HL-60 (cell line): Measurements from ENCODE around the gene PROSER2.

Experiments
- DNase-seq, 2 experiments: peaks; one replicate each; pipeline ENCODE4 v3.0.0-alpha.2; 2010 to 2020; ENCODE audit warnings: low read depth in 1 of 2, low spot score in 1 of 2
- H3K27ac ChIP-seq: fragments of 250-450 bp; sonication (Bioruptor Pico); replicated peaks from 2 replicates; pipeline ENCODE4 v1.5.1; 2020; ENCODE audit warnings: mild to moderate bottlenecking, moderate library complexity
- H3K27me3 ChIP-seq: fragments of 250-450 bp; sonication (Bioruptor Pico); 2 replicates; pipeline ENCODE4 v1.5.1; 2021; ENCODE audit warnings: mild to moderate bottlenecking, moderate library complexity; ENCODE audit not compliant: insufficient read depth, poor library complexity, severe bottlenecking
- H3K4me3 ChIP-seq: replicated peaks from 2 replicates; pipeline ENCODE4 v1.5.1; 2011; ENCODE audit warnings: mild to moderate bottlenecking, control low read depth, low read length; ENCODE audit not compliant: insufficient read depth
- GABPA ChIP-seq: IDR thresholded peaks from 2 replicates; pipeline ENCODE4 v1.6.1; 2012; ENCODE audit warnings: low read depth
- POLR2AphosphoS5 ChIP-seq: IDR thresholded peaks from 2 replicates; pipeline ENCODE4 v1.6.1; 2012; ENCODE audit warnings: low read depth
- SPI1 ChIP-seq: IDR thresholded peaks from 2 replicates; pipeline ENCODE4 v1.6.1; 2012; ENCODE audit warnings: low read depth, mild to moderate bottlenecking, borderline replicate concordance
- TF ChIP-seq, protein P1 (sequence below): IDR thresholded peaks from 2 replicates; pipeline ENCODE4 v1.6.1; 2012; ENCODE audit warnings: low read depth; ENCODE audit not compliant: insufficient replicate concordance
- TF ChIP-seq, protein P2 (sequence below): IDR thresholded peaks from one replicate; pipeline ENCODE4 v1.5.1; 2011; ENCODE audit warnings: low read length, control low read depth, inconsistent platforms; ENCODE audit not compliant: insufficient read depth

The PROSER2 gene

DNA sequence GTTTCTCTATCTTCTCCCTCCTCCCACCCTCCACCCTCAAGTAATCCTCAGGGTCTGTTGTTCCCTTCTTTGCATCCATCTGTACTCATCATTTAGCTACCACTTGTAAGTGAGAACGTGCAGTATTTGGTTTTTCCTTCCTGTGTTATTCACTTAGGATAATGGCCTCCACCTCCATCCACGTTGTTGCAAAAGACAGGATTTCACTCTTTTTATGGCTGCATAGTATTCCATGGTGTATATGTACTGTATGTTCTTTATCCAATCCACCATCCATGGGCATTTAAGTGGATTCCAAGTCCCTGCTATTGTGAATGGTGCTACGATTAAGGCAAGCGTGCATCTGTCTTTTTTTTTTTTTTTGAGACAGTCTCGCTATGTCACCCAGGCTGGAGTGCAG, 72.4 kb downstream of the PROSER2 start:
- TF ChIP-seq GABPA (no peak), SPI1 (no peak), POLR2AphosphoS5 (no peak)
- TF ChIP-seq, protein P1, sequence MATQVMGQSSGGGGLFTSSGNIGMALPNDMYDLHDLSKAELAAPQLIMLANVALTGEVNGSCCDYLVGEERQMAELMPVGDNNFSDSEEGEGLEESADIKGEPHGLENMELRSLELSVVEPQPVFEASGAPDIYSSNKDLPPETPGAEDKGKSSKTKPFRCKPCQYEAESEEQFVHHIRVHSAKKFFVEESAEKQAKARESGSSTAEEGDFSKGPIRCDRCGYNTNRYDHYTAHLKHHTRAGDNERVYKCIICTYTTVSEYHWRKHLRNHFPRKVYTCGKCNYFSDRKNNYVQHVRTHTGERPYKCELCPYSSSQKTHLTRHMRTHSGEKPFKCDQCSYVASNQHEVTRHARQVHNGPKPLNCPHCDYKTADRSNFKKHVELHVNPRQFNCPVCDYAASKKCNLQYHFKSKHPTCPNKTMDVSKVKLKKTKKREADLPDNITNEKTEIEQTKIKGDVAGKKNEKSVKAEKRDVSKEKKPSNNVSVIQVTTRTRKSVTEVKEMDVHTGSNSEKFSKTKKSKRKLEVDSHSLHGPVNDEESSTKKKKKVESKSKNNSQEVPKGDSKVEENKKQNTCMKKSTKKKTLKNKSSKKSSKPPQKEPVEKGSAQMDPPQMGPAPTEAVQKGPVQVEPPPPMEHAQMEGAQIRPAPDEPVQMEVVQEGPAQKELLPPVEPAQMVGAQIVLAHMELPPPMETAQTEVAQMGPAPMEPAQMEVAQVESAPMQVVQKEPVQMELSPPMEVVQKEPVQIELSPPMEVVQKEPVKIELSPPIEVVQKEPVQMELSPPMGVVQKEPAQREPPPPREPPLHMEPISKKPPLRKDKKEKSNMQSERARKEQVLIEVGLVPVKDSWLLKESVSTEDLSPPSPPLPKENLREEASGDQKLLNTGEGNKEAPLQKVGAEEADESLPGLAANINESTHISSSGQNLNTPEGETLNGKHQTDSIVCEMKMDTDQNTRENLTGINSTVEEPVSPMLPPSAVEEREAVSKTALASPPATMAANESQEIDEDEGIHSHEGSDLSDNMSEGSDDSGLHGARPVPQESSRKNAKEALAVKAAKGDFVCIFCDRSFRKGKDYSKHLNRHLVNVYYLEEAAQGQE, result no peak
- TF ChIP-seq, protein P2, sequence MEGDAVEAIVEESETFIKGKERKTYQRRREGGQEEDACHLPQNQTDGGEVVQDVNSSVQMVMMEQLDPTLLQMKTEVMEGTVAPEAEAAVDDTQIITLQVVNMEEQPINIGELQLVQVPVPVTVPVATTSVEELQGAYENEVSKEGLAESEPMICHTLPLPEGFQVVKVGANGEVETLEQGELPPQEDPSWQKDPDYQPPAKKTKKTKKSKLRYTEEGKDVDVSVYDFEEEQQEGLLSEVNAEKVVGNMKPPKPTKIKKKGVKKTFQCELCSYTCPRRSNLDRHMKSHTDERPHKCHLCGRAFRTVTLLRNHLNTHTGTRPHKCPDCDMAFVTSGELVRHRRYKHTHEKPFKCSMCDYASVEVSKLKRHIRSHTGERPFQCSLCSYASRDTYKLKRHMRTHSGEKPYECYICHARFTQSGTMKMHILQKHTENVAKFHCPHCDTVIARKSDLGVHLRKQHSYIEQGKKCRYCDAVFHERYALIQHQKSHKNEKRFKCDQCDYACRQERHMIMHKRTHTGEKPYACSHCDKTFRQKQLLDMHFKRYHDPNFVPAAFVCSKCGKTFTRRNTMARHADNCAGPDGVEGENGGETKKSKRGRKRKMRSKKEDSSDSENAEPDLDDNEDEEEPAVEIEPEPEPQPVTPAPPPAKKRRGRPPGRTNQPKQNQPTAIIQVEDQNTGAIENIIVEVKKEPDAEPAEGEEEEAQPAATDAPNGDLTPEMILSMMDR, result no peak
- H3K27ac ChIP-seq, result no peak overlapping the region
- no peak for DNase-seq
- H3K4me3 ChIP-seq, result no peak overlapping the region
- H3K27me3 ChIP-seq, result no peaks in the 10 kb centered on the region

DNA sequence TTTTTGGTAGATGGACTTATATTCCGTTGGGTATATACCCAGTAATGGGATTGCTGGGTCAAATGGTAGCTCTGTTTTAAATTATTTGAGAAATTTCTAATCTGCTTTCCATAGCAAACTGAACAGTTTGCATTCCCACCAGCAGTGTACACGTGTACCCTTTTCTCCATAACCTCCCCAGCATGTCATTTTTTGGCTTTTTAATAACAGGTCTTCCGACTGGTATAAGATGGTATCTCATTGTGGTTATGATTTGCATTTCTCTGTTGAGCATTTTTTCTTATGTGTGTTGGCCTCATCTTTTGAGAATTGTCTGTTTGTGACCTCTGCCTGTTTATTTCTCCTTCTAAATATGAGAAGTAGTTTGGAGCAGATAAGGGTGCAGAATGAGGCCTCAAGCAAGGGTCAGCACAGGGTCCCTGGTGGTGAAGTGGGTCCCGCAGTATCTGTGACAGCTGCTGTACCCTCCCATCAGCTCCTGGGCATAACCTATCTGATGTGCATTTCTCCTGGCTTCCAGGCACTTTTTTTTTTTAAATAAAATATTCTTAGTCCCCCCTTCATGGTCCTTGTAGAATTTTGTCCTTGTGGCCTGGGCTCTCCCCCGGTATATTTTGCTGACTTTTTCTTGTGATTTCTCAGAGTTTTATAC, 73.5 kb downstream of the PROSER2 start:
- DNase-seq, result no peak
- H3K4me3 ChIP-seq, result no peak overlapping the region
- no peak overlapping the region for H3K27ac ChIP-seq
- TF ChIP-seq, protein P1, result no peak
- no peak for TF ChIP-seq GABPA
- TF ChIP-seq POLR2AphosphoS5, result no peak
- TF ChIP-seq SPI1, result no peak
- TF ChIP-seq, protein P2, result no peak
- no peaks in the 10 kb centered on the region for H3K27me3 ChIP-seq

DNA sequence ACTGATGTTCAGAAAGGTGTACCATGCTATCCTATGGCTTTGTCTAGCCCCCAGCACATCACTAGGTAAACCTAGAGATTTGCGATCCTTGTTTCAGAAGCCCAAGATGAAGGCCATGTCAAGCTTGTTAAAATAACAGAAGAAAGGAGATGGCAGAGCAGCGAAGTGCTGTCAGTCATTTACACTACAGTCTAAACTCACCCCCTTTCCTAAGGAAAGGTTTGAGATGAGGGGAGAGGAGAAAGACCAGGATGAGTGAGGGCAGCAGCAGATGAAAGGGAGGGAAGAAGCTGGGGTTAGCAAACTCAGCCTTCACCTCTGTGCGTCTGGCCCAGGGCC, 74.8 kb downstream of the PROSER2 start:
- Histone ChIP-seq H3K4me3 (no peak overlapping the region), H3K27me3 (no peaks in the 10 kb centered on the region), H3K27ac (no peak overlapping the region)
- no peak for DNase-seq
- TF ChIP-seq POLR2AphosphoS5, result no peak
- TF ChIP-seq, protein P1, result no peak
